Measurements from ENCODE around the gene AFMID.

DNA sequence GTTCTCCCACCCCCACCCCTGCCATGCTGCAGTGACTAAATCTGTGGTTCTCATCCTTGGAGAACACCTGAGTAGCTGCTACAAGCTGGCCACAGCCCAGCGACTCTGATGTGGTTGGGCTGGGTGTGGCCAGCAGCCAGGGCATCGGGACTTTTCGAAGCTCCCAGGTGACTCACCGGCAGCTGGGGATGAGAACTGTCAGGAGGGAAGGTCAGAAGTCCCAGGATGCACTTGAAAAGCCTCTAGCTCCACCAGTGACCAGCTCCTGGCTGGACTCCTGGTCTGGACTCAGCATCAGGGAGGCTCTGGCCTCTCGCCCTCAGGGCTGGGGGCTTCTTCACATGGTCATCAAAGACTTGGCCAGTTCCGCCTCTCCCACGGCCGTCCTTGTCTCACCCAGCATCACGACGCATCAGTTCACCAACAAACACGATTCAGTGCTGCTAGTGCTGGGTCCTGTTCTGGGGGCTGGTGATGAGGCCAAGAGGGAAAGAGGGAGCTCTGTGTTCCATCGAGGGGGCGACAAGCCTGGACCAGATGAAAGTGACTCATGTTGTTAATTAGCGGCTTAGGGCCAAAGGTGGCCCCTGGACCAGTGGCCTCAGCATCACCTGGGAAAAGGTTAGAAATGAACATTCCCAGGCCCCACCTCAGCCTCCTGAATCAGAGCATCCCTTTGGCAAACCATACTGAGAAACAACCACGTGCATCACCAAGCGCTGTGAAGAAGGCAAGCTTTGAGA is 44.9 kb upstream of the AFMID start:
- TF ChIP-seq, protein P1, sequence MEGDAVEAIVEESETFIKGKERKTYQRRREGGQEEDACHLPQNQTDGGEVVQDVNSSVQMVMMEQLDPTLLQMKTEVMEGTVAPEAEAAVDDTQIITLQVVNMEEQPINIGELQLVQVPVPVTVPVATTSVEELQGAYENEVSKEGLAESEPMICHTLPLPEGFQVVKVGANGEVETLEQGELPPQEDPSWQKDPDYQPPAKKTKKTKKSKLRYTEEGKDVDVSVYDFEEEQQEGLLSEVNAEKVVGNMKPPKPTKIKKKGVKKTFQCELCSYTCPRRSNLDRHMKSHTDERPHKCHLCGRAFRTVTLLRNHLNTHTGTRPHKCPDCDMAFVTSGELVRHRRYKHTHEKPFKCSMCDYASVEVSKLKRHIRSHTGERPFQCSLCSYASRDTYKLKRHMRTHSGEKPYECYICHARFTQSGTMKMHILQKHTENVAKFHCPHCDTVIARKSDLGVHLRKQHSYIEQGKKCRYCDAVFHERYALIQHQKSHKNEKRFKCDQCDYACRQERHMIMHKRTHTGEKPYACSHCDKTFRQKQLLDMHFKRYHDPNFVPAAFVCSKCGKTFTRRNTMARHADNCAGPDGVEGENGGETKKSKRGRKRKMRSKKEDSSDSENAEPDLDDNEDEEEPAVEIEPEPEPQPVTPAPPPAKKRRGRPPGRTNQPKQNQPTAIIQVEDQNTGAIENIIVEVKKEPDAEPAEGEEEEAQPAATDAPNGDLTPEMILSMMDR (IDR thresholded peaks at IDR 0.05; ENCODE audit: poor library complexity): no peak
- no peak for TF ChIP-seq EZH2phosphoT487 (IDR thresholded peaks at IDR 0.05; ENCODE audit: low read depth, severe bottlenecking, unreplicated experiment)
